GM23248 (cell line): ENCODE results near the gene CCDC97. TPM values are rescaled to one million over a fixed set of nuclear protein-coding genes. Genes with fewer than 3 reads are reported as not detected.
A peak's percentile ranks its signal among the peaks of the same experiment; 100 is the strongest.

Experiments used
- DNase-seq: peaks from one replicate; pipeline ENCODE4 v3.0.0-alpha.2; 2015
- H2AFZ ChIP-seq: fragments of 200-600 bp; sonication (generic); 2 replicates; pipeline ENCODE4 v1.6.1; 2016; ENCODE audit warnings: antibody characterized with exemption
- H3F3A ChIP-seq: fragments of 200-600 bp; sonication (generic); 2 replicates; pipeline ENCODE4 v1.6.1; 2016; ENCODE audit warnings: mild to moderate bottlenecking, antibody characterized with exemption, mixed run types; ENCODE audit not compliant: insufficient read depth
- H3K27ac ChIP-seq: fragments of 200-600 bp; sonication (generic); 2 replicates; pipeline ENCODE4 v1.5.1; 2016; ENCODE audit warnings: mild to moderate bottlenecking
- H3K27me3 ChIP-seq: fragments of 200-600 bp; sonication (generic); replicated peaks from 2 replicates; pipeline ENCODE4 v1.6.1; 2016; ENCODE audit warnings: mild to moderate bottlenecking; ENCODE audit not compliant: insufficient read depth
- H3K36me3 ChIP-seq: fragments of 200-600 bp; sonication (generic); 2 replicates; pipeline ENCODE4 v1.6.1; 2016; ENCODE audit warnings: low read depth, mild to moderate bottlenecking
- H3K4me1 ChIP-seq: fragments of 200-600 bp; sonication (generic); 2 replicates; pipeline ENCODE4 v1.6.1; 2016; ENCODE audit warnings: mild to moderate bottlenecking; ENCODE audit not compliant: insufficient read depth
- H3K4me2 ChIP-seq: fragments of 200-600 bp; sonication (generic); one replicate; pipeline ENCODE4 v1.6.1; 2016; ENCODE audit warnings: mild to moderate bottlenecking; ENCODE audit not compliant: unreplicated experiment
- H3K4me3 ChIP-seq: fragments of 200-600 bp; sonication (generic); 2 replicates; pipeline ENCODE4 v1.5.1; 2016; ENCODE audit warnings: mild to moderate bottlenecking
- H3K79me2 ChIP-seq: fragments of 200-600 bp; sonication (generic); 2 replicates; pipeline ENCODE4 v1.6.1; 2016; ENCODE audit warnings: mild to moderate bottlenecking; ENCODE audit not compliant: insufficient read depth
- H3K9ac ChIP-seq: fragments of 200-600 bp; sonication (generic); 2 replicates; pipeline ENCODE4 v1.6.1; 2016; ENCODE audit warnings: mild to moderate bottlenecking
- H3K9me2 ChIP-seq: fragments of 200-600 bp; sonication (generic); 2 replicates; pipeline ENCODE4 v1.6.1; 2016; ENCODE audit warnings: mixed run types, mild to moderate bottlenecking, moderate library complexity; ENCODE audit not compliant: insufficient read depth
- H3K9me3 ChIP-seq: fragments of 200-600 bp; sonication (generic); one replicate; pipeline ENCODE4 v1.6.1; 2017; ENCODE audit warnings: low read depth
- H4K20me1 ChIP-seq: fragments of 200-600 bp; sonication (generic); 2 replicates; pipeline ENCODE4 v1.6.0; 2016; ENCODE audit not compliant: insufficient read depth
- EZH2 ChIP-seq: fragments of 200-600 bp; sonication (generic); IDR thresholded peaks from 2 replicates; pipeline ENCODE4 v1.6.1; 2018; ENCODE audit warnings: antibody characterized with exemption, mild to moderate bottlenecking; ENCODE audit not compliant: insufficient read depth, poor library complexity, severe bottlenecking
- EZH2phosphoT487 ChIP-seq: fragments of 200-600 bp; sonication (generic); IDR thresholded peaks from 2 replicates; pipeline ENCODE4 v1.6.1; 2018; ENCODE audit warnings: antibody characterized with exemption, moderate library complexity, mild to moderate bottlenecking, low read depth; ENCODE audit not compliant: insufficient read depth
- WGBS, 2 experiments: methylation state at CpG; one replicate each; pipeline ENCODE4 v1.1.6; 2015 to 2017; ENCODE audit warnings: low lambda C conversion rate in 2 of 2, low coverage in 1 of 2; ENCODE audit errors: missing lambda C conversion rate in 2 of 2; 5-methylcytosine and 5-hydroxymethylcytosine counted together
- in situ Hi-C: fragments of 300-500 bp; cut with MboI; formaldehyde crosslinking; loops from 2 replicates; pipeline ENCODE4 v1.15.0; 2020
- polyA plus RNA-seq: library from polyadenylated mRNA; unstranded; fragments of >200 nt; fragmentation: Nextera tagmentation; extraction: Ambion mirVana; gene quantifications from 2 replicates; pipeline ENCODE4 v1.2.1, GENCODE V29; 2016
- total RNA-seq: library from RNA; depleted of rRNA; stranded (reverse); fragments of >200 nt; shearing (Covaris generic); gene quantifications from 2 replicates; pipeline ENCODE4 v1.2.3, GENCODE V29; 2014; rRNA removed

CCDC97 gene
- total RNA-seq (5.2 and 5.9 TPM in 2 replicates), polyA plus RNA-seq (11.4 and 12.3 TPM in 2 replicates)

- peak; percentile 91 for DNase-seq
- H3K9me3 ChIP-seq = no peaks in the 10 kb centered on the region
- H3K27me3 ChIP-seq = no peaks in the 10 kb centered on the region
- H3K9ac ChIP-seq = peak within 1 kb of the TSS; percentile 94
- peak within 1 kb of the TSS; percentile 99 for H3K4me2 ChIP-seq
- H2AFZ ChIP-seq = peak within 1 kb of the TSS; percentile 75
- H3K79me2 ChIP-seq = peaks cover 46% of the 10 kb centered on the region
- peaks cover 65% of the 10 kb centered on the region for H3F3A ChIP-seq
- peaks cover 14% of the 10 kb centered on the region for H3K36me3 ChIP-seq
- H3K4me1 ChIP-seq = peaks cover 21% of the 10 kb centered on the region
- no peaks in the 10 kb centered on the region for H4K20me1 ChIP-seq
- H3K9me2 ChIP-seq = no peaks in the 10 kb centered on the region
- in situ Hi-C loops = no loop called here
- peak within 1 kb of the TSS; percentile 90 for H3K4me3 ChIP-seq
- WGBS, 2 experiments = 1% methylated on average over 46 to 47 of the region's 47 CpGs
- TF ChIP-seq EZH2phosphoT487 (no peak), EZH2 (no peak)
- peak within 1 kb of the TSS; percentile 95 for H3K27ac ChIP-seq
Observed at GRCh38 chr19:41310033-41310831, at the start of gene CCDC97. CCDC97 (plus strand) TSS chr19:41310172; CDS start chr19:41310311, 139 bp downstream.

- no peak for TF ChIP-seq EZH2phosphoT487
- Histone ChIP-seq H3K27ac (peak overlapping the region; percentile 99), H3K4me1 (peaks cover 4% of the 10 kb centered on the region; the same call in 1 of the 2 replicates), H3K9me3 (no peaks in the 10 kb centered on the region), H3K79me2 (peaks cover 25% of the 10 kb centered on the region), H3K9ac (peak overlapping the region; percentile 97), H3K36me3 (peaks cover 46% of the 10 kb centered on the region), H4K20me1 (no peaks in the 10 kb centered on the region), H3K9me2 (no peaks in the 10 kb centered on the region), H3K4me2 (peak overlapping the region; percentile 87), H2AFZ (peak overlapping the region; percentile 37), H3K27me3 (no peaks in the 10 kb centered on the region), H3F3A (peaks cover 52% of the 10 kb centered on the region), H3K4me3 (peak overlapping the region; percentile 79)
- WGBS, 2 experiments = 58 to 64% methylated on average over 10 of the region's 10 CpGs
- no peak for DNase-seq
- in situ Hi-C loops = no loop called here
Observed at GRCh38 chr19:41261474-41262190, 48.3 kb upstream of the CCDC97 start.

GRCh38 chr19:41263042-41263849 is 46.7 kb upstream of the CCDC97 start:
- WGBS, 2 experiments = 1 to 2% methylated on average over 46 of the region's 46 CpGs
- DNase-seq = peak; percentile 93

More at GRCh38 chr19:41263042-41263849, 46.7 kb upstream of the CCDC97 start:
- Histone ChIP-seq H3K79me2 (peaks cover 41% of the 10 kb centered on the region), H3K27ac (peak overlapping the region; percentile 99), H3K4me3 (peak overlapping the region; percentile 79), H3K4me1 (peaks cover 13% of the 10 kb centered on the region; the same call in 1 of the 2 replicates), H4K20me1 (no peaks in the 10 kb centered on the region), H3K9me2 (no peaks in the 10 kb centered on the region), H3K9me3 (no peaks in the 10 kb centered on the region), H3K36me3 (peaks cover 36% of the 10 kb centered on the region), H3K4me2 (peak overlapping the region; percentile 87), H3F3A (peaks cover 39% of the 10 kb centered on the region), H3K9ac (peak overlapping the region; percentile 97), H3K27me3 (no peaks in the 10 kb centered on the region), H2AFZ (peak overlapping the region; percentile 8)
- in situ Hi-C loops = no loop called here
- TF ChIP-seq EZH2 (no peak), EZH2phosphoT487 (no peak)
